ENCODE results near the gene SYT5. TPM values are rescaled to one million over a fixed set of nuclear protein-coding genes. Genes with fewer than 3 reads are reported as not detected.

Gene SYT5
- total and polyA plus RNA-seq, 5 donors from 2014 or later = 0.06 to 1.9 TPM; not detected in 3

GRCh38 chr19:55198651-55199050, 18.6 kb upstream of the SYT5 start:
- H3K4me3 Mint-ChIP-seq = no peak overlapping the region
- H3K4me1 Mint-ChIP-seq = no peaks in the 10 kb centered on the region

GRCh38 chr19:55197528-55197927, 17.4 kb upstream of the SYT5 start:
- Histone ChIP-seq H3K4me1 (ENCODE audit: control insufficient read depth, insufficient read depth, low read length, poor library complexity, severe bottlenecking) (no peaks in the 10 kb centered on the region), H3K36me3 (ENCODE audit: control insufficient read depth, insufficient read depth, low read length) (no peaks in the 10 kb centered on the region), H3K27me3 (ENCODE audit: control insufficient read depth, insufficient read depth, low read length) (no peaks in the 10 kb centered on the region), H3K27ac (ENCODE audit: insufficient read depth, low read length, poor library complexity, severe bottlenecking) (no peak overlapping the region), H3K4me3 (ENCODE audit: low read depth, low read length) (no peak overlapping the region), H3K9me3 (ENCODE audit: control insufficient read depth in 2 of 2, low read length in 2 of 2) (no peaks in the 10 kb centered on the region)
- Mint-ChIP-seq H3K27me3 (peaks cover 17% of the 10 kb centered on the region), H3K4me3 (no peak overlapping the region), H3K27ac (no peak overlapping the region), H3K36me3 (no peaks in the 10 kb centered on the region), H3K9me3 (no peaks in the 10 kb centered on the region), H3K4me1 (no peaks in the 10 kb centered on the region)
- ATAC-seq (ENCODE audit: low read depth in 2 of 2) = no peak
- peak in 1 of 3 donors; percentile 33 for DNase-seq

More at GRCh38 chr19:55198651-55199050, 18.6 kb upstream of the SYT5 start:
- no peaks in the 10 kb centered on the region for H3K9me3 ChIP-seq (ENCODE audit: control insufficient read depth in 2 of 2, low read length in 2 of 2)
- Mint-ChIP-seq H3K9me3 (no peaks in the 10 kb centered on the region), H3K36me3 (no peaks in the 10 kb centered on the region), H3K27ac (no peak overlapping the region), H3K27me3 (peaks cover 27% of the 10 kb centered on the region)
- DNase-seq = no peak
- no peak overlapping the region for H3K27ac ChIP-seq (ENCODE audit: insufficient read depth, low read length, poor library complexity, severe bottlenecking)
- H3K36me3 ChIP-seq (ENCODE audit: control insufficient read depth, insufficient read depth, low read length) = no peaks in the 10 kb centered on the region
- no peak for ATAC-seq (ENCODE audit: low read depth in 2 of 2)
- no peaks in the 10 kb centered on the region for H3K27me3 ChIP-seq (ENCODE audit: control insufficient read depth, insufficient read depth, low read length)
- no peak overlapping the region for H3K4me3 ChIP-seq (ENCODE audit: low read depth, low read length)
- no peaks in the 10 kb centered on the region for H3K4me1 ChIP-seq (ENCODE audit: control insufficient read depth, insufficient read depth, low read length, poor library complexity, severe bottlenecking)

DNA sequence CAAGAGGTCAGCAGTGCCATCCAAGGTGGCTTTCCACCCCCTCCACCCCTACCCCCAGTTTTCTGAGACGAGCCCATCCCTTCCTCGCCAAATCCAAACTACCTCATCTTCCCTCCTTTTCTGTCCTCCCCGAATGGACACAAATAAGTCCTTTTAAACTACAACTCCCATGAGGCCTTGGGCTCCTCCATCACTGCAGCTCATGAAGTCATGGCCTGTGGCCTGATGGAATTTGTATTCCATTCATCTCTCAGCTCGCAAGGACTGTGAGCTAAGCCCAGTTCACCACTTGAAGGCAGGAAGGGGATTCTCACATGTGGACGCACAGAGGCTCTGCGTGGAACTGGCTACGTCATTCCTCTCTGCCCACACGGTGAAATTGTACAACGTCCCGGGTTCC, 16.7 kb upstream of the SYT5 start:
- Histone ChIP-seq H3K27ac (ENCODE audit: insufficient read depth, low read length, poor library complexity, severe bottlenecking) (no peak overlapping the region), H3K4me3 (ENCODE audit: low read depth, low read length) (no peak overlapping the region), H3K27me3 (ENCODE audit: control insufficient read depth, insufficient read depth, low read length) (no peaks in the 10 kb centered on the region), H3K36me3 (ENCODE audit: control insufficient read depth, insufficient read depth, low read length) (no peaks in the 10 kb centered on the region), H3K9me3 (ENCODE audit: control insufficient read depth in 2 of 2, low read length in 2 of 2) (no peaks in the 10 kb centered on the region), H3K4me1 (ENCODE audit: control insufficient read depth, insufficient read depth, low read length, poor library complexity, severe bottlenecking) (no peaks in the 10 kb centered on the region)
- Mint-ChIP-seq H3K4me1 (no peaks in the 10 kb centered on the region), H3K4me3 (no peak overlapping the region), H3K36me3 (no peaks in the 10 kb centered on the region), H3K9me3 (no peaks in the 10 kb centered on the region), H3K27me3 (peaks cover 18% of the 10 kb centered on the region), H3K27ac (no peak overlapping the region)
- ATAC-seq (ENCODE audit: low read depth in 2 of 2) (no peak), DNase-seq (no peak)

DNA sequence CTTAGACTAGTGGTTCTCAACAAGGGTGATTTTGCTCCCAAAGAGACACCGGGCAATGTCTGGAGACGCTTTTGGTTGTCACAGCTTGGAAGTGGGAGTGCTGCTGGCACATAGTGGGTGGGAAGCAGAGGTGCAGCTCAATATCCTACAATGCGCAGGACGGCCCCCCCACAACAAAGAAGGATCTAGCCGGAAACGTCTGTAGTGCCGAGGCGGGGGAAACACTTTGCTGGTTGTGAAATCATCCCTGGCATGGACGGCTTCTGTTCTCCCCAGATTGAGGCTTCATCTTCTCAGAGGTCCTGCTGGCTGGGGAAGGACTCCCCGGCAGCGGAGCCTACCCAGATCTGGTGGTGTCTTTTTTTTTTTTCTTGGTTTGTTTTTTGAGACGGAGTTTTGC, 13.4 kb upstream of the SYT5 start:
- H3K9me3 Mint-ChIP-seq = no peaks in the 10 kb centered on the region
- peaks cover 13% of the 10 kb centered on the region for H3K27me3 Mint-ChIP-seq
- H3K4me1 ChIP-seq (ENCODE audit: control insufficient read depth, insufficient read depth, low read length, poor library complexity, severe bottlenecking) = no peaks in the 10 kb centered on the region
- no peaks in the 10 kb centered on the region for H3K36me3 ChIP-seq (ENCODE audit: control insufficient read depth, insufficient read depth, low read length)
- H3K9me3 ChIP-seq (ENCODE audit: control insufficient read depth in 2 of 2, low read length in 2 of 2) = no peaks in the 10 kb centered on the region
- no peak overlapping the region for H3K27ac ChIP-seq (ENCODE audit: insufficient read depth, low read length, poor library complexity, severe bottlenecking)
- no peaks in the 10 kb centered on the region for H3K36me3 Mint-ChIP-seq
- no peak overlapping the region for H3K27ac Mint-ChIP-seq
- H3K27me3 ChIP-seq (ENCODE audit: control insufficient read depth, insufficient read depth, low read length) = no peaks in the 10 kb centered on the region
- no peak overlapping the region for H3K4me3 Mint-ChIP-seq
- no peak overlapping the region for H3K4me3 ChIP-seq (ENCODE audit: low read depth, low read length)
- ATAC-seq (ENCODE audit: low read depth in 2 of 2) (no peak), DNase-seq (no peak)
- peaks cover 0 to 3% (median 0%) of the 10 kb centered on the region in 4 donors for H3K4me1 Mint-ChIP-seq

DNA sequence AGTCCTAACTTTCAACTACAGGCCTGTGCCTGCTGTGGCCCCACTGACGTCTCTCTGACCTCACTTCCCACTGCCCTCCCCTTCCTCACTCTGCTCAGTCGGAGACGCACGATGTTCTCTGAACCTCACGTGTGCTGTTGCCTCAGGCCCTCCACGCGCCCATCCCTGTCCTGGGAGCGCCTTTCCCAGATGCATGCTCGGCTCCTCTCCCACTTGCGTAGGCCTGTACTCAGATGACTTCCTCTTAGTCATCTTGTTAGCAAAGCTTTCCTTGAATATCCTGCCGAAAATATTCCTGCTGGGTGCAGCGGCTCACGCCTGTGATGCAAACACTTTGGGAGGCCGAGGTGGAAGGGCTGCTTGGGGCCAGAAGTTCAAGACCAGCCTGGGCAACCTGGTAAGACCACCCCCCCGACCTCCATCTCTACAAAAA, 9.3 kb upstream of the SYT5 start:
- peak overlapping the region in 1 of 4 donors; percentile 48 for H3K4me3 Mint-ChIP-seq
- DNase-seq = no peak

DNA sequence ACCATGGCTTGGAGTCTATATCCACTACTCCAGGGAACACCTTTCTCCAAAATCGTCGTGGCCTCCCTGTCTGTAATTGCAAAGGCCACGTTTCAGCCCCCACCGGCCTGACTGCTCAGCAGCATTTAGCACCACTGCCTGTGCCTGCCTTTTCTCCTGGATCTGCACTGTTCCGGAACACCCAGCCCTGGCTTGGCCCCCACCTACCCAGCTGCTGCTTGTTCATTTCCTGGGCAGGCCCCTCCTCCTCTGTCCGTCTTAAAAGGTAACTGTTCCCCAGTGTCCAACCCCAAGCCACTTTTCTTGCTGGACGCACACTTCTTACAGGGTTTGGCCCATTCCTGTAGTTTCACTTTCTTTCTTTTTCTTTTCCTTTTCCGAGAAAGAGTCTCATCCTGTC, 8.5 kb upstream of the SYT5 start:
- Mint-ChIP-seq H3K4me1 (peaks cover 0 to 4% (median 0%) of the 10 kb centered on the region in 4 donors), H3K36me3 (no peaks in the 10 kb centered on the region), H3K9me3 (peaks cover 0 to 2% (median 0%) of the 10 kb centered on the region in 7 donors), H3K27ac (no peak overlapping the region), H3K4me3 (no peak overlapping the region), H3K27me3 (peaks cover 12% of the 10 kb centered on the region)
- DNase-seq (peak in 1 of 3 donors; percentile 8), ATAC-seq (ENCODE audit: low read depth in 2 of 2) (no peak)
- Histone ChIP-seq H3K27ac (ENCODE audit: insufficient read depth, low read length, poor library complexity, severe bottlenecking) (no peak overlapping the region), H3K4me3 (ENCODE audit: low read depth, low read length) (no peak overlapping the region), H3K36me3 (ENCODE audit: control insufficient read depth, insufficient read depth, low read length) (no peaks in the 10 kb centered on the region), H3K9me3 (ENCODE audit: control insufficient read depth in 2 of 2, low read length in 2 of 2) (no peaks in the 10 kb centered on the region), H3K27me3 (ENCODE audit: control insufficient read depth, insufficient read depth, low read length) (no peaks in the 10 kb centered on the region), H3K4me1 (ENCODE audit: control insufficient read depth, insufficient read depth, low read length, poor library complexity, severe bottlenecking) (no peaks in the 10 kb centered on the region)

More for the DNA sequence above, 9.3 kb upstream of the SYT5 start:
- Mint-ChIP-seq H3K9me3 (no peaks in the 10 kb centered on the region), H3K27me3 (peaks cover 13% of the 10 kb centered on the region), H3K4me1 (peaks cover 0 to 4% (median 0%) of the 10 kb centered on the region in 4 donors), H3K36me3 (no peaks in the 10 kb centered on the region), H3K27ac (peak overlapping the region in 1 of 3 donors; percentile 70)
- Histone ChIP-seq H3K4me1 (ENCODE audit: control insufficient read depth, insufficient read depth, low read length, poor library complexity, severe bottlenecking) (no peaks in the 10 kb centered on the region), H3K27me3 (ENCODE audit: control insufficient read depth, insufficient read depth, low read length) (no peaks in the 10 kb centered on the region), H3K36me3 (ENCODE audit: control insufficient read depth, insufficient read depth, low read length) (no peaks in the 10 kb centered on the region), H3K4me3 (ENCODE audit: low read depth, low read length) (no peak overlapping the region), H3K27ac (ENCODE audit: insufficient read depth, low read length, poor library complexity, severe bottlenecking) (no peak overlapping the region), H3K9me3 (ENCODE audit: control insufficient read depth in 2 of 2, low read length in 2 of 2) (no peaks in the 10 kb centered on the region)
- ATAC-seq (ENCODE audit: low read depth in 2 of 2) = no peak

DNA sequence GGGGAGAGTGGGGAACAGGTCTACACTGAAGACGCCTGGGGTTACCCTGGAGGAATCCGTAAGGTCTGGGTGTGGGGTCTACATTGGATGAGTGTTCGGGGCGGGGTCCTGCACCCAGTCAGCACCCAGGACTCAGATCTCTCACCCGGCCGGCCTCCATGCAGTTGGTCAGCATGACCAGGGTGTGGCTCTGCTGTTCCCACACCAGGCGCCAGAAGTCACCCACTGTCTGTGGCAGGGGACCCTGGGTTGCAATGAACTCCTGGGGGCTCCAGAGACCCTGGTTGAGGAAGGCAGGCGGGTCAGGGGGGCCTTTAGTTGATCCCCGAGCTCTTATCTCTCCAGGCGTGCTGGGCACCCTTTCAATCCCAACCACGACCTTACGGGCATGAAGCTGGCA, 6.0 kb upstream of the SYT5 start:
- ATAC-seq (ENCODE audit: low read depth in 2 of 2) (no peak), DNase-seq (no peak)
- H3K36me3 ChIP-seq (ENCODE audit: control insufficient read depth, insufficient read depth, low read length) = no peaks in the 10 kb centered on the region
- H3K27me3 Mint-ChIP-seq = peaks cover 20% of the 10 kb centered on the region
- H3K9me3 ChIP-seq (ENCODE audit: control insufficient read depth in 2 of 2, low read length in 2 of 2) = no peaks in the 10 kb centered on the region
- no peak overlapping the region for H3K4me3 Mint-ChIP-seq
- peaks cover 0 to 5% (median 0%) of the 10 kb centered on the region in 7 donors for H3K9me3 Mint-ChIP-seq
- H3K4me1 ChIP-seq (ENCODE audit: control insufficient read depth, insufficient read depth, low read length, poor library complexity, severe bottlenecking) = no peaks in the 10 kb centered on the region
- no peak overlapping the region for H3K27ac ChIP-seq (ENCODE audit: insufficient read depth, low read length, poor library complexity, severe bottlenecking)
- no peak overlapping the region for H3K27ac Mint-ChIP-seq
- H3K4me3 ChIP-seq (ENCODE audit: low read depth, low read length) = no peak overlapping the region
- H3K27me3 ChIP-seq (ENCODE audit: control insufficient read depth, insufficient read depth, low read length) = peaks cover 3% of the 10 kb centered on the region
- H3K4me1 Mint-ChIP-seq = peaks cover 0 to 6% (median 0%) of the 10 kb centered on the region in 4 donors
- H3K36me3 Mint-ChIP-seq = no peaks in the 10 kb centered on the region

- Mint-ChIP-seq H3K27ac (no peak overlapping the region), H3K4me3 (peak overlapping the region in 1 of 4 donors; percentile 63), H3K36me3 (no peaks in the 10 kb centered on the region), H3K9me3 (peaks cover 0 to 5% (median 0%) of the 10 kb centered on the region in 7 donors), H3K4me1 (peaks cover 0 to 27% (median 5%) of the 10 kb centered on the region in 4 donors), H3K27me3 (peaks cover 56% of the 10 kb centered on the region)
- Histone ChIP-seq H3K27me3 (ENCODE audit: control insufficient read depth, insufficient read depth, low read length) (peaks cover 18% of the 10 kb centered on the region), H3K4me1 (ENCODE audit: control insufficient read depth, insufficient read depth, low read length, poor library complexity, severe bottlenecking) (peaks cover 20% of the 10 kb centered on the region), H3K9me3 (ENCODE audit: control insufficient read depth in 2 of 2, low read length in 2 of 2) (no peaks in the 10 kb centered on the region), H3K36me3 (ENCODE audit: control insufficient read depth, insufficient read depth, low read length) (no peaks in the 10 kb centered on the region), H3K4me3 (ENCODE audit: low read depth, low read length) (no peak overlapping the region), H3K27ac (ENCODE audit: insufficient read depth, low read length, poor library complexity, severe bottlenecking) (no peak overlapping the region)
- DNase-seq (no peak), ATAC-seq (ENCODE audit: low read depth in 2 of 2) (no peak)
Observed at GRCh38 chr19:55181740-55182139, 1.7 kb upstream of the SYT5 start.

All from CD4-positive, CD25-positive, alpha-beta regulatory T cell (primary cell).